B cell (primary cell): ENCODE measurements around the gene ALG3.

ENCODE experiments used
- CTCF ChIP-seq: fragments of 200-600 bp; IDR thresholded peaks from one replicate; pipeline ENCODE4 v1.8.0; 2022; ENCODE audit warnings: antibody characterized with exemption, mild to moderate bottlenecking
- EZH2 ChIP-seq: IDR thresholded peaks from 2 replicates; pipeline ENCODE4 v1.6.1; 2012; ENCODE audit warnings: borderline replicate concordance, low read depth, mild to moderate bottlenecking, moderate library complexity, low read length; ENCODE audit not compliant: insufficient read depth, poor library complexity, severe bottlenecking

GRCh38 chr3:184200825-184201224 lies 47.9 kb downstream of the ALG3 start:
- TF ChIP-seq CTCF = no peak
- no peak for TF ChIP-seq EZH2
